Epithelial cell of esophagus (primary cell): ENCODE results near the gene MOAP1.
"Not testable (repeated sequence)": the region's sequence is repeated elsewhere in the genome, so short reads cannot be mapped to it uniquely, and the experiment has no call there.

Source experiments
- DNase-seq: peaks from one replicate; pipeline ENCODE4 v3.0.0; 2010; ENCODE audit warnings: low read depth
- H3K4me3 ChIP-seq: 2 replicates; pipeline ENCODE4 v1.5.1; 2011; ENCODE audit warnings: mild to moderate bottlenecking, low read length, control low read depth
- TF ChIP-seq, protein P1 (sequence below): IDR thresholded peaks from 2 replicates; pipeline ENCODE4 v1.5.1; 2011; ENCODE audit warnings: low read depth, mild to moderate bottlenecking, low read length, control low read depth, inconsistent platforms; ENCODE audit not compliant: insufficient read depth; ENCODE audit errors: missing control alignments

The MOAP1 gene, protein sequence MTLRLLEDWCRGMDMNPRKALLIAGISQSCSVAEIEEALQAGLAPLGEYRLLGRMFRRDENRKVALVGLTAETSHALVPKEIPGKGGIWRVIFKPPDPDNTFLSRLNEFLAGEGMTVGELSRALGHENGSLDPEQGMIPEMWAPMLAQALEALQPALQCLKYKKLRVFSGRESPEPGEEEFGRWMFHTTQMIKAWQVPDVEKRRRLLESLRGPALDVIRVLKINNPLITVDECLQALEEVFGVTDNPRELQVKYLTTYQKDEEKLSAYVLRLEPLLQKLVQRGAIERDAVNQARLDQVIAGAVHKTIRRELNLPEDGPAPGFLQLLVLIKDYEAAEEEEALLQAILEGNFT

DNA sequence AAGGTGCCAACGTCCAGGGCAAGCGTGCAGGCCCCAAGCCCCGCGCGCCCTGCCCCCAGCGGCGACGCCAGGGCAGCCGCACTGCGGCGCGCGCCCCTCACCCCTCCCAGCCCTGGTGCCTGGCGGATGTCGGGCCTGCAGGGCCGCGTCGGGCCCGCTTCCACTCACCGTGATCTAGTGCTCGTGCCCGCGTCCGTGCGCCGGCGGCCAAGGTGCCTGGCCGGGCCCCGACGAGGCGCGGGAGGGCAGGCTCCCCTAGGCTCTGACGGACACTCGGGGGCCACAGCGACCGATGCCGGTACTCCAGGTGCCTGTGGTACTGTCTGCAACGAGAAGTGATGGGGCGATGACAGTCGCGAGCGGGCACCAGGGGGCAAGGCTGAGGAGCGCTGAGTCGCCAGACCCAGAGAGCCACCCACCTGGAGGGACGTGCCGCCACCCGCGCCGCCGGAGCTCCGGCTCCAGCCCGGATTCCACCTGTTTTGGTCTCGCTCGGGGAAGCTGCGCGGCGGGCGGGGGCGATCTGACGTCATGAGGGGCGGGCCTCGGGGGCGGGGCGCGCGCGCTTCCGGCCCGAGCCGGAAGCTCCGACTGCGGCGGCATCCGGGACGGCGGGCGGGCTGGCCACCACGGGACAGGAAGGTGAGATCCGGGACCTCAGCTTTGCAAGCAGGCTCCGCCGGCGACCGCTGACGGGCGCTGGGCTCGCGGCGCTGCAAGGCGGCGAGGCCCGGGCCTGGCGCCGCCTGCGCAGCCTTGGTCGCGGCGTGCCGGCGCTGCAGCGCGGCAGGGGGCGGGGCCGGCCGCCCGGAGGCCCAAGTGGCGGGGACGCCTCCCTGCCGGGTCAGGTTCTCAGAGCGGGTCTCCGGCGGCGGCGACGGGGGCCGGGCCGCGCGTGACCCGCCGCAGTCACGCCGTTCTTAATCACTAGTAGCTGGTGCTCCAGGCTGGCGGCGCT, at the start of gene MOAP1, which contains the start of gene LYSET:
TSS of gene MOAP1 (minus strand) at position 507 of the 958 bp plus-strand sequence. CDS start 655 bp downstream, outside the sequence.
TSS of gene LYSET (plus strand) at position 927 of the 958 bp plus-strand sequence. CDS start 89 bp downstream, outside the sequence.
- H3K4me3 ChIP-seq, result peak within 1 kb of the TSS; percentile 90
- TF ChIP-seq, protein P1, sequence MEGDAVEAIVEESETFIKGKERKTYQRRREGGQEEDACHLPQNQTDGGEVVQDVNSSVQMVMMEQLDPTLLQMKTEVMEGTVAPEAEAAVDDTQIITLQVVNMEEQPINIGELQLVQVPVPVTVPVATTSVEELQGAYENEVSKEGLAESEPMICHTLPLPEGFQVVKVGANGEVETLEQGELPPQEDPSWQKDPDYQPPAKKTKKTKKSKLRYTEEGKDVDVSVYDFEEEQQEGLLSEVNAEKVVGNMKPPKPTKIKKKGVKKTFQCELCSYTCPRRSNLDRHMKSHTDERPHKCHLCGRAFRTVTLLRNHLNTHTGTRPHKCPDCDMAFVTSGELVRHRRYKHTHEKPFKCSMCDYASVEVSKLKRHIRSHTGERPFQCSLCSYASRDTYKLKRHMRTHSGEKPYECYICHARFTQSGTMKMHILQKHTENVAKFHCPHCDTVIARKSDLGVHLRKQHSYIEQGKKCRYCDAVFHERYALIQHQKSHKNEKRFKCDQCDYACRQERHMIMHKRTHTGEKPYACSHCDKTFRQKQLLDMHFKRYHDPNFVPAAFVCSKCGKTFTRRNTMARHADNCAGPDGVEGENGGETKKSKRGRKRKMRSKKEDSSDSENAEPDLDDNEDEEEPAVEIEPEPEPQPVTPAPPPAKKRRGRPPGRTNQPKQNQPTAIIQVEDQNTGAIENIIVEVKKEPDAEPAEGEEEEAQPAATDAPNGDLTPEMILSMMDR, result no peak
- DNase-seq, result peak; percentile 90

DNA sequence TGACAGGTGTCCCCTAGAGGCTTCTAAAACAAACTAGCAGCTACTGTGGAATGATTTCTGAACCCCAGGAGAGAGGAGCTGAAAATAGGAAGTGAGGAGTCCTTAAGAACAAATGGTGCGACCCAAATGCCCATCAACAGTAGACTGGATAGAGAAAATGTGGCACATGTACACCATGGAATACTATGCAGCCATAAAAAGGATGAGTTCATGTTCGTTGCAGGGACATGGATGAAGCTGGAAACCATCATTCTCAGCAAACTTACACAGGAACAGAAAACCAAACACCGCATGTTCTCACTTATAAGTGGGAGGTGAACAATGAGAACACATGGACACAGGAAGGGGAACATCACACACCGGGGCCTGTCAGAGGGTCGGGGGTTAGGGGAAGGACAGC, 48.4 kb upstream of the MOAP1 start:
- not testable (repeated sequence) for H3K4me3 ChIP-seq, DNase-seq

DNA sequence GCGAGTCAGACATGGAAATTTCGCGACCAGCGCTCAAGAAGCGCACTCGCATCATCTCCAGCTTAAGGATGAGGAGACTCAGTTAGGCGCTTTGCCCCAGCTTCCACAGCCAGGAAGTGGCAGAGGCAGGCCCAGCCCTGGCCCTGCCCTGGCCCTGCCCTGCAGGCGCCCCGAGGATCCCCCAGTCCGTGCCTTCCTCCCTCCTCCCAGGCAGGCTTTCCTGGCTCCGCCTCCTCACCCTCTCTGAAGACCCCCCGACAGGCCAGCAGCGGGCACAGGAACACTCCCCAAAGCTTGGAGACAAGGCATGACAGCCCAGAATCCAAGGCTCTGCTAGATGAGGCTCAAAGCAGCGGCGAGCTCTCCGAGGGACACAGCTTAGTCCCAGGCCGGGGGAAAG, 47.5 kb upstream of the MOAP1 start:
- DNase-seq, result no peak
- TF ChIP-seq, protein P1, result no peak
- no peak overlapping the region for H3K4me3 ChIP-seq

DNA sequence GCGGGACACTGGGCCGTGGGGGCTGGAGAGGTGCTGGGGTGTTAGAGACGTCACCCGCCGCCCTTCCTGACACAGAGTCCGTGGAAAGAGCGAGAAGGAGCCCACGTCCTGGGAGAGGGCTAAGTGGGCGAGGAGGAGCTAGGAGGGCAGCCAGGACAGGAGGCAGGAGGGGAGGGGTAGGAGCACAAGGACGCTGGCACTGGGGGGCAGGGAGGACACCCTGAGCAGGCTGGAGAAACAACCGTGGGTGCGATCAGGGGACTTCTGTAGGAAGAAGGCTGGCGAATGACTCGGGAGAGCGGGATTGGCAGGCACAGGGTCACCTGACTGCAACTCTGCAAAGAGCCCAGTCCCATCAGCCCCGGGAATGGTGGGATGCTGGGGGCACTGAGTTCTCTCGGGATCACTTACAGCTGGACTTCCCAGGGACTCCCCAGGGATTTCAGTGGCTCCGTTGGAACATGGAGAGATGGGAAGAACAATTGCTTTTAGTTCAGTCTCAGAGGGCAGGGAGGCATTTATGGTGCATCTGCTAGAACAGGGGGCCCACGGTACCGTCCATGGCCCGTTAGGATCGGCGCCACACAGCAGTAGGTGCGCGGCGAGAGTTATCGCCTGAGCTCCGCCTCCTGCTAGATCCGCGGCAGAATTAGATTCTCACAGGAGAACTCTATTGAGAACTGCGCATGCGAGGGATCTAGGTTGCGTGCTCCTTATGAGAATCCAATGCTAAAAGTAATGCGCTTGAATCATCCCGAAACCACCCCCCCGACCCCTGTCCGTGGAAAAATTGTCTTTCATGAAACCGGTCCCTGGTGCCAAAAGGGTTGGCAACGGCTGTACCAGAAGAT, 46.7 kb upstream of the MOAP1 start:
- H3K4me3 ChIP-seq, result peak overlapping the region; percentile 53
- DNase-seq, result peak; percentile 50
- TF ChIP-seq, protein P1, result no peak

DNA sequence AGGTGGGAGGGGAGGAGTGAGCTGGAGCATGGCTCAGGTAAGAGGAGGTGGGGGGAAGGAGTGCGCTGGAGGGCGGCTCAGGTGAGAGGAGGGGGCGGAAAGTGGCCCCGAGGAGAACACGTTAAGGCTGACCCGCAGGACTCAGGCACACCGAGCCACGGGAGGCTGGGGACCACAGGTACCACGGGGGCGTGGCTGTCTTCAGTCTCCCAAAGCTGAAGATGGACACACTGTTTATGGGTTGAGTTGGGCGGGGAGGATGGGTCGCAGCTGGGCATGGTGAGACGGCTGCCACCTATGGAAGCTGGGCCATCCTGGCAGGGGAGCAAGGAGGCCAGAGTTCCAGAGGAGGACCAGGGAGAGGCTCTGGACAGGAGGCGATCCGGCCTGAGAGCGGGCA, 45.8 kb upstream of the MOAP1 start:
- no peak overlapping the region for H3K4me3 ChIP-seq
- TF ChIP-seq, protein P1, result no peak
- DNase-seq, result no peak

DNA sequence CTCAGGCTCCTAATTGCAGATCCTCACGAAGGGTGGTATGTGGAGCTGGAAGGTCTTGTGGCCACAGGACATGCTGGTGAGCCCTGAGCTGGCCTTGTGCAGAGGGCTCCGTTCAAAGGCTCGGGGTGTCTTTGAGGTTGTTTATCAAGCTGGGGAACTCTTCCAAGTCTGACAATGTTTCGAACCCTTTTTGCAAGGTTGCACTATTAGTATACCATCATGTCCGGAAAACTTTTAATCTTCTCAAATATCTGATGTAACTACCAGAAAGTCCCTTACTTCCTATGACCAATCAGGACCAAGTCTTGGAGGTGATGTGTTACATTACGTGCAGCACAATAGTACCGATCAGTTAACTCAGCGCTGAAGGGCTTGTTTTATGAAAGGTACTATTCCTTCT, 43.9 kb upstream of the MOAP1 start:
- TF ChIP-seq, protein P1, result no peak
- DNase-seq, result no peak

DNA sequence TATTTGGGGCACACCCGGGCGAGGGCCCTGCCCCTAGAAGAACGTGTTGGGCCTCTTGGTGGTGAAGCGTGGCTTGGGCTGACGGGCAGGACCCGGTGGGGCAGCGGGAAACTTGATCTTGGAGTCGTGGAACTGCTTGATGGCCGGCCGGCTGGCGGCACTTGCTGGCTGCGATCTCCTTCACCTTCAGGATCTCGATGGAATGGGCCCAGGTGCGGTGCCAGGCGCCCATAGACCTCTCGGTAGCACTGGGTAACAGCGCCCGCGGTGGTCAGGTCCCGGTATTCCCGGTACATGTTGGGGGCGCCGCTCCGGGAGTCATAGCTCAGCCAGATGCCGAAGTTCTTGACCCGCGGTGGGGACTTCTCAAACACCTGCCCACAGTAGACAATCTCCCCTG, 38.9 kb upstream of the MOAP1 start:
- no peak overlapping the region for H3K4me3 ChIP-seq
- TF ChIP-seq, protein P1, result no peak
- no peak for DNase-seq

More for the DNA sequence above, 43.9 kb upstream of the MOAP1 start:
- no peak overlapping the region for H3K4me3 ChIP-seq
